Measurements from ENCODE around the gene NEMF.
"Not testable (repeated sequence)": the region's sequence is repeated elsewhere in the genome, so short reads cannot be mapped to it uniquely, and the experiment has no call there.

Gene NEMF

DNA sequence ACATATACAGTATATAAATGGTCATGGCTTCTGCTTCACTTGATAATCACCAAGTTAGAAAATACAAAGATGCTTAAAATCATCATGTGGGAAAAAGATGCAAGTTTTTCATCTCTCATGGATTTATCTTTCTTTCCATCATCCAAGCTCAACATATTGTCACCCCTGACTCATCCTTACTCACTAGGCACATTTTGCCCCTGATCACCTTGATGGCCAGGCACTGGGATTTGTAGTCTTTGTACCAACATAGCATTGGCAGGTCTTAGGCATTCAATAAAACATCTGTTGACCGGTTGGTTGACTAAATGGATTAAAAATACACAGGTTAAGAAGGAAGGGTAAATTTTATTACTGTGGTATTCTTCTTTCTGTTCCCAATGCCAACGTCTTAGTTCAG lies 56.6 kb downstream of the NEMF start:
- H3K4me3 ChIP-seq (replicated peaks; ENCODE audit: low read depth, low read length), result no peak overlapping the region
- no peak for DNase-seq (ENCODE audit: low read depth)
- TF ChIP-seq, protein P1, sequence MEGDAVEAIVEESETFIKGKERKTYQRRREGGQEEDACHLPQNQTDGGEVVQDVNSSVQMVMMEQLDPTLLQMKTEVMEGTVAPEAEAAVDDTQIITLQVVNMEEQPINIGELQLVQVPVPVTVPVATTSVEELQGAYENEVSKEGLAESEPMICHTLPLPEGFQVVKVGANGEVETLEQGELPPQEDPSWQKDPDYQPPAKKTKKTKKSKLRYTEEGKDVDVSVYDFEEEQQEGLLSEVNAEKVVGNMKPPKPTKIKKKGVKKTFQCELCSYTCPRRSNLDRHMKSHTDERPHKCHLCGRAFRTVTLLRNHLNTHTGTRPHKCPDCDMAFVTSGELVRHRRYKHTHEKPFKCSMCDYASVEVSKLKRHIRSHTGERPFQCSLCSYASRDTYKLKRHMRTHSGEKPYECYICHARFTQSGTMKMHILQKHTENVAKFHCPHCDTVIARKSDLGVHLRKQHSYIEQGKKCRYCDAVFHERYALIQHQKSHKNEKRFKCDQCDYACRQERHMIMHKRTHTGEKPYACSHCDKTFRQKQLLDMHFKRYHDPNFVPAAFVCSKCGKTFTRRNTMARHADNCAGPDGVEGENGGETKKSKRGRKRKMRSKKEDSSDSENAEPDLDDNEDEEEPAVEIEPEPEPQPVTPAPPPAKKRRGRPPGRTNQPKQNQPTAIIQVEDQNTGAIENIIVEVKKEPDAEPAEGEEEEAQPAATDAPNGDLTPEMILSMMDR (IDR thresholded peaks at IDR 0.05; ENCODE audit: low read length, missing control alignments), result no peak

DNA sequence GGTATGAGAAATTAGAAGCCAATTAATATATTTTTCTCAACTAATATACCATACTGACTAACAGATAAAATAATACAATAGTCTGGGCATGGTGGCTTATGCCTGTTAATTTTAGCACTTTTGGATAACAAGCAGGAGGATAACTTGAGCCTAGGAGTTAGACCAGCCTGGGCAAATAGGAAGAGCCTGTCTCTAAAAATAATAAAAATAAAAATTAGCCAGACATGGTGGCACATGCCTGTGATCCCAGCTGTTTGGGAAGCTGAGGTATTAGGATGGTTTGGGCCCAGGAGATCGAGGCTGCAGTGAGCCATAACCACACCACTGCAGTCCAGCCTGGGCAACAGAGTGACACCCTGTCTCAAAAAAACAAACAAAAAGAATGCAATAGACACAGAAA lies 60.0 kb downstream of the NEMF start:
- H3K4me3 ChIP-seq (replicated peaks; ENCODE audit: low read depth, low read length), result no peak overlapping the region
- TF ChIP-seq, protein P1 (IDR thresholded peaks at IDR 0.05; ENCODE audit: low read length, missing control alignments), result no peak
- no peak for DNase-seq (ENCODE audit: low read depth)

DNA sequence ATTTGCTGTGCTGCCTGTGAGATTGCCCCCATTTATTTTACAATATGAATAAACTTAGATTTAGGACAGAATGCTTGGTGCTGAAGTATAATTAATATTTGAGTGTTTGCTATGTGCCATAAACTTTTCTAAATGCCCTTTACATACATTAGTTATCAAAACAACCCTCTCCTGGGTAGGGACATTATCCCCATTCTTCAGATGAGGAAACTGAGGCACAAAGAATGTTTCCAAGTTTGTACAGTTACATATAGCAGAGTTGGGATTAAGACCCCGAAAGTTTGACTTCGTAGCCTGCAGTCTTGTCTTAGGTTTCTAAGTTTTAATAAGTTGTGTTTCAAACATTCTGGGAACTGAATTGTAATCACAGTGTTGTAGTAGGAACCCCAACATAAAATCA lies 66.3 kb downstream of the NEMF start:
- DNase-seq (ENCODE audit: low read depth), result no peak
- H3K4me3 ChIP-seq (replicated peaks; ENCODE audit: low read depth, low read length), result no peak overlapping the region
- TF ChIP-seq, protein P1 (IDR thresholded peaks at IDR 0.05; ENCODE audit: low read length, missing control alignments), result no peak

DNA sequence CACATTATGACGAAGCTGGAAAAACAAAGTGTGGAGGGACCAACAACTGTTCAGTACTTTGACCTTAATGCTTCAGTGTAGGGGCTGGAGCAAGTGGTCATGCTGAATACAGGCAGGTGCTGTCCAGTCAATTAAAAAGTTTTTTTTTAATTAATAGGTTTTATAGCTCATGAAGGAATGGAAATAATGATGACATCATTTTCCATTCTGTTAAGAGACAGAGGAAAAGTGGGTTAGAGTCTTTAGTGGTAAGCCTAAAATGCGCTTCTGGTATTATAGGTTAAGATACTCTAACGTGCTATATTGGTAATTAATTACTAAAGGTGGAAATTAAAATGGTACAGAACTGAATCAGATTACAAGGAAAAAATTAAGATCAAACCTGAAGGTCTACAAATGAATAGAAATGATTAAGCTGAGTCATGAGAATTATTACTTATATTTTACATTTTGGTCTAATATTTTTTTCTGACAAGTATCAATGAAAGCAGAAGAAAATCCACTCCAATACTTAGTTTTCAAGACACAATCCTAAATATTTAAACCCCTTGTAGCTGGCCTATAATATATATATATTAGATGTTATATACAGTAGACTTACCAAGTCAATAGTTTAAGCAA lies 69.1 kb downstream of the NEMF start:
- no peak overlapping the region for H3K4me3 ChIP-seq (replicated peaks; ENCODE audit: low read depth, low read length)
- TF ChIP-seq, protein P1 (IDR thresholded peaks at IDR 0.05; ENCODE audit: low read length, missing control alignments), result no peak
- no peak for DNase-seq (ENCODE audit: low read depth)

DNA sequence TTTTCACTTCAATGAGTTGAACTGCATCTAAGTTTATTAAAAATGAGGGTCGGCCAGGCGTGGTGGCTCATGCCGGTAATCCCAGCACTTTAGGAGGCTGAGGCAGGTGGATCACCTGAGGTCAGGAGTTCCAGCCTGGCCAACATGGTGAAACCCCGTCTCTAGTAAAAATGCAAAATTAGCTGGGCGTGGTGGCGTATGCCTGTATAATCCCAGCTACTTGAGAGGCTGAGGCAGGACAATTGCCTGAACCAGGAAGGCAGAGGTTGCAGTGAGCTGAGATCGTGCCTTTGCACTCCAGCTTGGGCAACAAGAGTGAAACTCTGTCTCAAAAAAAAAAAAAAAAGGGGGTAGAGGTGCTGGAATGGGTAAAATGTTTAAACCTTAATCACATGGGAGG lies 71.5 kb downstream of the NEMF start:
- DNase-seq (ENCODE audit: low read depth); H3K4me3 ChIP-seq (replicated peaks; ENCODE audit: low read depth, low read length): not testable (repeated sequence)

DNA sequence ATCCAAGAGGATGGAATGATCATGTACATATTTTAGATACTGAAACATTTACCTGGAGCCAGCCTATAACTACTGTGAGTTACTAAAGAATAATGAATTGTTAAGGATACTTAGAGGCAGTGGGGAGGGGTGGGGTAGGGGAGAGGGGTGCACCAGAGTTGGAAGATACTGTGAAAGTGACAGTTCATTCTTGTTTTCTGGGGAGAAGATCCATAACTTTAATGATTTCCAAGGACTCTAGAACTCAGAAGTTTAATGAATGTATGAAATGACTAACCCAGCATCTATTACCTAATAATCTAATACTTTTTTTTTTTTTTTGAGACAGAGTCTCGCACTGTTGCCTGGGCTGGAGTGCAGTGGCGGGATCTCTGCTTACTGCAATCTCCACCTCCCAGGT lies 74.2 kb downstream of the NEMF start:
- no peak overlapping the region for H3K4me3 ChIP-seq (replicated peaks; ENCODE audit: low read depth, low read length)
- TF ChIP-seq, protein P1 (IDR thresholded peaks at IDR 0.05; ENCODE audit: low read length, missing control alignments), result no peak
- DNase-seq (ENCODE audit: low read depth), result no peak

- no peak overlapping the region for H3K4me3 ChIP-seq (replicated peaks; ENCODE audit: low read depth, low read length)
- DNase-seq (ENCODE audit: low read depth), result no peak
- TF ChIP-seq, protein P1 (IDR thresholded peaks at IDR 0.05; ENCODE audit: low read length, missing control alignments), result no peak
Observed at GRCh38 chr14:49774106-49774505, 78.5 kb downstream of the NEMF start.

- not testable (repeated sequence) for DNase-seq (ENCODE audit: low read depth); H3K4me3 ChIP-seq (replicated peaks; ENCODE audit: low read depth, low read length)
Observed at GRCh38 chr14:49771691-49772090, 80.9 kb downstream of the NEMF start.

Data from fibroblast of pulmonary artery (primary cell).